Femur (tissue), 1 donor: Measurements from ENCODE around the gene CWC15.

ENCODE experiments used
- DNase-seq: peaks from one replicate; pipeline ENCODE4 v3.0.0-alpha.2; 2017

Gene CWC15

GRCh38 chr11:94912806-94913205, 60.5 kb downstream of the CWC15 start:
- DNase-seq: no peak
